WI38 (cell line): ENCODE results near the gene CDKL1.
"Not testable (repeated sequence)": the region's sequence is repeated elsewhere in the genome, so short reads cannot be mapped to it uniquely, and the experiment has no call there.

Source experiments
- H3K4me3 ChIP-seq: 2 replicates; pipeline ENCODE4 v1.5.1; 2011; ENCODE audit warnings: low read depth, mild to moderate bottlenecking, control low read depth, low read length
- CTCF ChIP-seq: IDR thresholded peaks from 2 replicates; pipeline ENCODE4 v1.5.1; 2012; ENCODE audit warnings: low read depth, mild to moderate bottlenecking, control low read depth, low read length

Gene CDKL1

GRCh38 chr14:50333014-50333509 is 63.6 kb downstream of the CDKL1 start:
- H3K4me3 ChIP-seq, result no peak overlapping the region
- no peak for TF ChIP-seq CTCF

GRCh38 chr14:50331596-50331995 is 65.1 kb downstream of the CDKL1 start:
- no peak for TF ChIP-seq CTCF

GRCh38 chr14:50321009-50321660 is 75.5 kb downstream of the CDKL1 start:
- peak overlapping the region; percentile 36 for H3K4me3 ChIP-seq
- TF ChIP-seq CTCF, result peak; percentile 86

More at GRCh38 chr14:50331596-50331995, 65.1 kb downstream of the CDKL1 start:
- no peak overlapping the region for H3K4me3 ChIP-seq

GRCh38 chr14:50320283-50320682 is 76.4 kb downstream of the CDKL1 start:
- TF ChIP-seq CTCF, result no peak

GRCh38 chr14:50319721-50320120 is 77.0 kb downstream of the CDKL1 start:
- no peak for TF ChIP-seq CTCF
- no peak overlapping the region for H3K4me3 ChIP-seq

More at GRCh38 chr14:50320283-50320682, 76.4 kb downstream of the CDKL1 start:
- H3K4me3 ChIP-seq, result no peak overlapping the region; the same call in 1 of the 2 replicates

GRCh38 chr14:50319293-50319692 is 77.4 kb downstream of the CDKL1 start:
- H3K4me3 ChIP-seq, result no peak overlapping the region
- no peak for TF ChIP-seq CTCF

- peak; percentile 49; the same call in 1 of the 2 replicates for TF ChIP-seq CTCF
- no peak overlapping the region for H3K4me3 ChIP-seq
Observed at GRCh38 chr14:50318031-50318626, 78.6 kb downstream of the CDKL1 start.

GRCh38 chr14:50314098-50314497 is 82.6 kb downstream of the CDKL1 start:
- not testable (repeated sequence) for H3K4me3 ChIP-seq
